OCI-LY3 (cell line): ENCODE measurements around the gene ITGA11.

Source experiments
- H2AFZ ChIP-seq: fragments of 200-600, 300-600 bp; shearing (Covaris generic); 2 replicates; pipeline ENCODE4 v1.6.0; 2014; ENCODE audit warnings: antibody characterized with exemption, low read depth, low read length
- H3K27ac ChIP-seq: fragments of 200-600, 300-600 bp; sonication (generic); 2 replicates; pipeline ENCODE4 v1.5.1; 2014; ENCODE audit warnings: mild to moderate bottlenecking, low read length, moderate library complexity, mixed read lengths
- H3K27me3 ChIP-seq: fragments of 200-600, 300-600 bp; sonication (generic); 2 replicates; pipeline ENCODE4 v1.6.1; 2014; ENCODE audit warnings: low read depth, low read length, mixed read lengths
- H3K36me3 ChIP-seq: fragments of 200-600, 300-600 bp; sonication (generic); replicated peaks from 2 replicates; pipeline ENCODE3; 2014; ENCODE audit warnings: low read depth, low read length, mixed read lengths
- H3K4me1 ChIP-seq: fragments of 300-600, 200-600 bp; sonication (generic); 2 replicates; pipeline ENCODE4 v1.6.1; 2014; ENCODE audit warnings: low read length, mixed read lengths
- H3K4me2 ChIP-seq: fragments of 200-600, 300-600 bp; sonication (generic); 2 replicates; pipeline ENCODE4 v1.6.1; 2014; ENCODE audit warnings: low read length, mixed read lengths
- H3K4me3 ChIP-seq: fragments of 300-600, 200-600 bp; sonication (generic); 2 replicates; pipeline ENCODE4 v1.5.1; 2014; ENCODE audit warnings: antibody characterized with exemption, mild to moderate bottlenecking, low read length, moderate library complexity
- H3K79me2 ChIP-seq: fragments of 300-600, 200-600 bp; shearing (Covaris generic); 2 replicates; pipeline ENCODE4 v1.6.1; 2014; ENCODE audit warnings: mild to moderate bottlenecking, low read length, mixed read lengths
- H3K9ac ChIP-seq: fragments of 300-600, 200-600 bp; shearing (Covaris generic); 2 replicates; pipeline ENCODE4 v1.6.0; 2014; ENCODE audit warnings: mild to moderate bottlenecking, low read length, moderate library complexity
- H3K9me3 ChIP-seq: fragments of 200-600, 300-600 bp; shearing (Covaris generic); 2 replicates; pipeline ENCODE4 v1.6.1; 2014; ENCODE audit warnings: low read length, mixed read lengths; ENCODE audit not compliant: insufficient read depth
- H4K20me1 ChIP-seq: fragments of 200-600, 300-600 bp; sonication (generic); 2 replicates; pipeline ENCODE4 v1.6.1; 2016; ENCODE audit warnings: low read length, mixed read lengths; ENCODE audit not compliant: insufficient read depth
- EZH2phosphoT487 ChIP-seq: fragments of 200-600 bp; shearing (Covaris generic); IDR thresholded peaks from 2 replicates; pipeline ENCODE4 v1.6.1; 2018; ENCODE audit warnings: antibody characterized with exemption, mixed run types, low read depth
- TF ChIP-seq, protein P1 (sequence below): fragments of 200-600, 300-600 bp; sonication (generic); IDR thresholded peaks from 2 replicates; pipeline ENCODE4 v1.5.1; 2014; ENCODE audit warnings: antibody characterized with exemption, low read length, low read depth

The ITGA11 gene

DNA sequence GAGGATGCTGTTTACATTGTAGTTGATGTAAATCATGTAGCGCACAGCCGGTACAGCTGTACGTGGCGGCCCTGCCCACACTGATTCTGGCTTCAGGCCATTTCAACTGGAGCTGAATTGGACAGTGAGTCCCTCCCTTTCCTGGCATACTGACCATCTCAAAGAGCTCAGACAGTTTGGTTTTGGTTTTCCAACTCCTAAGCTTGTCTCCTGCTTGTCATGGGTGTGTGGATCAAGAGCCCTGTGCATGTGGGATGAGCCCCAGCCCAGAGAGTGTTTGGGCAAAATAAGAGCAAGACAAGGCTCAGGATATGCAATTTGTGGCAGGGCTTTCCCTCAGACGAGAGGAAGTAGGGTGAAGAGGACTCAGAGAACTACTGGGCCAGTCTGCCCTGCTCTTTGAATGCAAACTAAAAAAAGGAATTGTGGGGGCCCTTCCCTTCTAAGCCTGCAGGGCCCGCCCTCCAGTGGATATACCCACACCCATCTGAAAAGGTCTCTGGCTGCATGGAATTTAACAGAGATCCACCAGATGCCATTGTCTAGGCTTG is 13.3 kb downstream of the ITGA11 start:
- 0 out of 2 replicates have a peak, but pooled peaks cover 3% of the 10 kb centered on the region for H3K27me3 ChIP-seq
- H3K4me1 ChIP-seq: no peaks in the 10 kb centered on the region
- H3K4me3 ChIP-seq: no peak overlapping the region
- no peak overlapping the region for H2AFZ ChIP-seq
- H3K36me3 ChIP-seq: no peaks in the 10 kb centered on the region
- no peaks in the 10 kb centered on the region for H3K9me3 ChIP-seq
- no peak overlapping the region for H3K4me2 ChIP-seq
- no peaks in the 10 kb centered on the region for H3K79me2 ChIP-seq
- H4K20me1 ChIP-seq: no peaks in the 10 kb centered on the region
- H3K9ac ChIP-seq: no peak overlapping the region
- TF ChIP-seq, protein P1, sequence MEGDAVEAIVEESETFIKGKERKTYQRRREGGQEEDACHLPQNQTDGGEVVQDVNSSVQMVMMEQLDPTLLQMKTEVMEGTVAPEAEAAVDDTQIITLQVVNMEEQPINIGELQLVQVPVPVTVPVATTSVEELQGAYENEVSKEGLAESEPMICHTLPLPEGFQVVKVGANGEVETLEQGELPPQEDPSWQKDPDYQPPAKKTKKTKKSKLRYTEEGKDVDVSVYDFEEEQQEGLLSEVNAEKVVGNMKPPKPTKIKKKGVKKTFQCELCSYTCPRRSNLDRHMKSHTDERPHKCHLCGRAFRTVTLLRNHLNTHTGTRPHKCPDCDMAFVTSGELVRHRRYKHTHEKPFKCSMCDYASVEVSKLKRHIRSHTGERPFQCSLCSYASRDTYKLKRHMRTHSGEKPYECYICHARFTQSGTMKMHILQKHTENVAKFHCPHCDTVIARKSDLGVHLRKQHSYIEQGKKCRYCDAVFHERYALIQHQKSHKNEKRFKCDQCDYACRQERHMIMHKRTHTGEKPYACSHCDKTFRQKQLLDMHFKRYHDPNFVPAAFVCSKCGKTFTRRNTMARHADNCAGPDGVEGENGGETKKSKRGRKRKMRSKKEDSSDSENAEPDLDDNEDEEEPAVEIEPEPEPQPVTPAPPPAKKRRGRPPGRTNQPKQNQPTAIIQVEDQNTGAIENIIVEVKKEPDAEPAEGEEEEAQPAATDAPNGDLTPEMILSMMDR: no peak
- no peak for TF ChIP-seq EZH2phosphoT487
- H3K27ac ChIP-seq: no peak overlapping the region

DNA sequence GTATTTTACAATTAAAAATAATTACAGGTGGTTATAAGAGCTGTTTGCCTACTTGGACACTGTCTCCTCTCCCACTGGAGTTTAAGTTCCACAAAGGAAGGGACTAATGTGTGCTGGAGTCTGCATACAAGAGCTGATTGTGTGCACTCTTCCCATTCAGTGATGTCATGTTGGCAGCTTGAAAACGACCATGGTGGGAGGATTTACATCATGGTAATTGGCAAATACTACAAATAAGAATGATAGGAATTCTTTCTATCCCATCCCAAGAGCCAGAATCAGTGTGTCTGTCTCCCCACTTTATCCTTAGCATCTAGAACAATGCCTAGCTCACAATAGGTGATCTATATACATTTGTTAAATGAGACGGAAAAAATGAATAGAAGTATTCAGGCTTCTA is 14.1 kb downstream of the ITGA11 start:
- 0 out of 2 replicates have a peak, but pooled peaks cover 3% of the 10 kb centered on the region for H3K27me3 ChIP-seq
- no peak overlapping the region for H3K4me2 ChIP-seq
- H3K9me3 ChIP-seq: no peaks in the 10 kb centered on the region
- TF ChIP-seq, protein P1: no peak
- TF ChIP-seq EZH2phosphoT487: no peak
- no peaks in the 10 kb centered on the region for H4K20me1 ChIP-seq
- no peaks in the 10 kb centered on the region for H3K79me2 ChIP-seq
- H3K4me1 ChIP-seq: no peaks in the 10 kb centered on the region
- no peaks in the 10 kb centered on the region for H3K36me3 ChIP-seq
- no peak overlapping the region for H3K4me3 ChIP-seq
- no peak overlapping the region for H3K9ac ChIP-seq
- H2AFZ ChIP-seq: no peak overlapping the region
- H3K27ac ChIP-seq: no peak overlapping the region

DNA sequence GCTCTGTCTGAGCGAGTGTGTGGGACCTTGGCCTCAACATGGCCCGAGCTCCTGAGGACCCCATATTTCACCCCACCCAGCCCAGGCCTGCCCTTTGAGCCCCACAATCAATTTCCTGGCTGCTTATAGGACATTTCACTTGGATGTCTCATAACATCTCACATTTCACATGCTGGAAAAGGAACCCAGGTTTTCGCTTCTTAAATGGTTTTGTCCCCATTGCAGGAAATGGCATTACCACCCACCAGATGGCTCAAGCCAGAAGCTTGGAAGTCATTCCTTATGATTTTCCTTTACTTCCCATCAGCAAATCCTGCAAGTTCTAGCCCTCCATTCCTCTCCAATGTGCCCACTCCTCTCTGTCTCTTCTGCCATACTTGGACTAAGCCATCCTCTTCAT is 14.9 kb downstream of the ITGA11 start:
- no peaks in the 10 kb centered on the region for H4K20me1 ChIP-seq
- no peaks in the 10 kb centered on the region for H3K36me3 ChIP-seq
- no peak overlapping the region for H2AFZ ChIP-seq
- no peak overlapping the region for H3K4me2 ChIP-seq
- no peaks in the 10 kb centered on the region for H3K9me3 ChIP-seq
- 0 out of 2 replicates have a peak, but pooled peaks cover 3% of the 10 kb centered on the region for H3K27me3 ChIP-seq
- no peaks in the 10 kb centered on the region for H3K4me1 ChIP-seq
- no peaks in the 10 kb centered on the region for H3K79me2 ChIP-seq
- no peak overlapping the region for H3K4me3 ChIP-seq
- no peak for TF ChIP-seq EZH2phosphoT487
- TF ChIP-seq, protein P1: no peak
- no peak overlapping the region for H3K27ac ChIP-seq
- no peak overlapping the region for H3K9ac ChIP-seq

DNA sequence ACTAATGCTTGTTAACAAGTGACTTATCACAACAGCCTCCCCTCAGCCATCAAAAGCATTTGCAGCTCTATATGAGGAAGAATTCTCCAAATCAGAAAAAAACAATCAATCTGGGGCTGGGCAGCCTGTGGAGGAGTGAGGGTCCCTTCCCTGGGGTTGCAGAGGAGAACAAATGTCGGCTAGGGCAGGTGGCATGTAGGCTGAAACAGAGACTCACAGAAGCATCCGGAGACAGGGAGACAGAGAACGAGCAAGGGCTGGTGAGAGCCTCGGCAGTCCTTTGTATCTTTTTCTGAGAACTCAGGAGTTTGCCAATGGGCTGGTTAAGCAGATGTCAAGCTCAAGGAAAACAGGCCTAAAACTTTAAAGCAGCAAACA is 15.8 kb downstream of the ITGA11 start:
- no peaks in the 10 kb centered on the region for H3K4me1 ChIP-seq
- H3K9ac ChIP-seq: no peak overlapping the region
- TF ChIP-seq, protein P1: no peak
- H3K27ac ChIP-seq: no peak overlapping the region
- 0 out of 2 replicates have a peak, but pooled peaks cover 3% of the 10 kb centered on the region for H3K27me3 ChIP-seq
- H2AFZ ChIP-seq: no peak overlapping the region
- H3K79me2 ChIP-seq: no peaks in the 10 kb centered on the region
- H3K4me3 ChIP-seq: no peak overlapping the region
- H3K9me3 ChIP-seq: no peaks in the 10 kb centered on the region
- H3K36me3 ChIP-seq: no peaks in the 10 kb centered on the region
- H3K4me2 ChIP-seq: no peak overlapping the region
- no peaks in the 10 kb centered on the region for H4K20me1 ChIP-seq
